Neural cell (in vitro differentiated cells): ENCODE results near the gene NXNL1. TPM values are rescaled to one million over a fixed set of nuclear protein-coding genes. Genes with fewer than 3 reads are reported as not detected.

Experiments used
- H2AFZ ChIP-seq: fragments of 200-600, 300-800 bp; sonication (generic), shearing (Covaris generic); 2 replicates; pipeline ENCODE4 v1.6.0; 2014; ENCODE audit warnings: low read depth, mild to moderate bottlenecking, antibody characterized with exemption, low read length, moderate library complexity
- H3F3A ChIP-seq: fragments of 200-600 bp; shearing (Covaris generic); 2 replicates; pipeline ENCODE4 v1.6.1; 2016; ENCODE audit warnings: mild to moderate bottlenecking, moderate library complexity, mixed read lengths, antibody characterized with exemption, low read length; ENCODE audit not compliant: insufficient read depth, poor library complexity, severe bottlenecking
- H3K27ac ChIP-seq: fragments of 200-600, 300-800 bp; sonication (generic), shearing (Covaris generic); 2 replicates; pipeline ENCODE4 v1.5.1; 2014; ENCODE audit warnings: mild to moderate bottlenecking, low read length, moderate library complexity
- H3K27me3 ChIP-seq: fragments of 300-800, 200-600 bp; sonication (generic), shearing (Covaris generic); 2 replicates; pipeline ENCODE4 v1.6.0; 2014; ENCODE audit warnings: mild to moderate bottlenecking, low read depth, low read length, moderate library complexity; ENCODE audit not compliant: insufficient read depth
- H3K36me3 ChIP-seq: fragments of 300-800, 200-600 bp; sonication (generic), shearing (Covaris generic); 2 replicates; pipeline ENCODE4 v1.5.1; 2014; ENCODE audit warnings: mild to moderate bottlenecking, antibody characterized with exemption, low read length, moderate library complexity; ENCODE audit not compliant: insufficient read depth
- H3K4me2 ChIP-seq: fragments of 300-800, 200-600 bp; sonication (generic), shearing (Covaris generic); 2 replicates; pipeline ENCODE4 v1.6.0; 2014; ENCODE audit warnings: mild to moderate bottlenecking, low read length
- H3K4me3 ChIP-seq: fragments of 300-800, 200-600 bp; sonication (generic), shearing (Covaris generic); 2 replicates; pipeline ENCODE4 v1.5.1; 2014; ENCODE audit warnings: mild to moderate bottlenecking, low read length, moderate library complexity
- H3K79me2 ChIP-seq: fragments of 200-600 bp; shearing (Covaris generic); replicated peaks from 2 replicates; pipeline ENCODE4 v1.6.0; 2014; ENCODE audit warnings: mild to moderate bottlenecking, low read length, moderate library complexity; ENCODE audit not compliant: insufficient read depth
- H3K9ac ChIP-seq: fragments of 300-800, 200-600 bp; sonication (generic), shearing (Covaris generic); 2 replicates; pipeline ENCODE4 v1.6.1; 2016; ENCODE audit warnings: mild to moderate bottlenecking, low read length, mixed read lengths
- H3K9me2 ChIP-seq: fragments of 200-600 bp; shearing (Covaris generic); 2 replicates; pipeline ENCODE4 v1.6.1; 2016; ENCODE audit warnings: mild to moderate bottlenecking, low read length, mixed read lengths; ENCODE audit not compliant: insufficient read depth
- H3K9me3 ChIP-seq: fragments of 200-600, 300-800 bp; sonication (generic), shearing (Covaris generic); 2 replicates; pipeline ENCODE4 v1.6.1; 2016; ENCODE audit warnings: mild to moderate bottlenecking, mixed run types, low read length, moderate library complexity, mixed read lengths
- H4K20me1 ChIP-seq: fragments of 200-600 bp; shearing (Covaris generic); 2 replicates; pipeline ENCODE4 v1.6.1; 2016; ENCODE audit warnings: mild to moderate bottlenecking, mixed run types; ENCODE audit not compliant: insufficient read depth
- CTCF ChIP-seq: fragments of 450-650 bp; IDR thresholded peaks from 2 replicates; pipeline ENCODE4 v1.5.1; 2014; ENCODE audit warnings: antibody characterized with exemption, mild to moderate bottlenecking, moderate library complexity; ENCODE audit not compliant: poor library complexity, severe bottlenecking
- EP300 ChIP-seq: fragments of 450-650 bp; conservative IDR thresholded peaks from 2 replicates; pipeline ENCODE4 v1.6.1; 2014; ENCODE audit warnings: antibody characterized with exemption, mild to moderate bottlenecking, moderate library complexity; ENCODE audit not compliant: poor library complexity, severe bottlenecking
- EZH2 ChIP-seq: fragments of 200-600, 300-800 bp; shearing (Covaris generic), sonication (generic); IDR thresholded peaks from 2 replicates; pipeline ENCODE4 v1.6.1; 2014; ENCODE audit warnings: antibody characterized with exemption, low read length, borderline replicate concordance, mild to moderate bottlenecking; ENCODE audit not compliant: insufficient read depth, poor library complexity, severe bottlenecking
- MXI1 ChIP-seq: fragments of 450-650 bp; conservative IDR thresholded peaks from 2 replicates; pipeline ENCODE4 v1.6.1; 2014; ENCODE audit warnings: antibody characterized with exemption, mild to moderate bottlenecking; ENCODE audit not compliant: poor library complexity, severe bottlenecking
- POLR2AphosphoS5 ChIP-seq: IDR thresholded peaks from 2 replicates; pipeline ENCODE4 v1.6.1; 2012
- RAD21 ChIP-seq: fragments of 450-650 bp; conservative IDR thresholded peaks from 2 replicates; pipeline ENCODE4 v1.6.1; 2014; ENCODE audit warnings: antibody characterized with exemption, mild to moderate bottlenecking, moderate library complexity
- SMC3 ChIP-seq: fragments of 450-650 bp; conservative IDR thresholded peaks from 2 replicates; pipeline ENCODE4 v1.6.1; 2014; ENCODE audit warnings: antibody characterized with exemption, mild to moderate bottlenecking, moderate library complexity; ENCODE audit not compliant: poor library complexity
- TAF1 ChIP-seq: IDR thresholded peaks from 2 replicates; pipeline ENCODE4 v1.6.1; 2012; ENCODE audit warnings: low read depth
- polyA plus RNA-seq: library from polyadenylated mRNA; depleted of rRNA; stranded (reverse); fragments of >200 nt; gene quantifications from 2 replicates; pipeline ENCODE4 v1.2.3, GENCODE V29; 2014
- TF ChIP-seq, protein P1 (sequence below): IDR thresholded peaks from 2 replicates; pipeline ENCODE4 v1.6.1; 2012; ENCODE audit warnings: borderline replicate concordance

NXNL1 gene
- polyA plus RNA-seq, 1 donor from 2014 or later, result not detected

DNA sequence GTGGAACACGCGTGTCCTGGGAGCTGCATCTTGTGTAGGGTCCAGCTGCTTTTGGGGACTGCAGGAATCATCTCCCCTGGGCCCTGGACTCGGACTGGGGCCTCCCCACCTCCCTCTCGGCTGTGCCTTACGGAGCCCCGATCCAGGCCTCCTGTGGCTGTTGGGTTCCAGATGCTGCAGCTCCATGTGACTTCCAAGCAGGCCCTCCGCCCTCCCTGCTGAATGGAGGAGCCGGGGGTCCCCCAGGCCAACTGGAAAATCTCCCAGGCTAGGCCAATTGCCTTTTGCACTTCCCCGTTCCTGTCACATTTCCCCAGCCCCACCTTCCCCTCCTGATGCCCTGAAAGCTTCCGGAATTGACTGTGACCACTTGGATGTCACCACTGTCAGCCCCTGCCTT, 44.5 kb upstream of the NXNL1 start:
- Histone ChIP-seq H3K79me2 (peaks cover 6% of the 10 kb centered on the region), H3K4me2 (no peak overlapping the region), H2AFZ (no peak overlapping the region), H3K27ac (no peak overlapping the region), H4K20me1 (no peaks in the 10 kb centered on the region), H3K9me2 (no peaks in the 10 kb centered on the region), H3K27me3 (no peaks in the 10 kb centered on the region), H3K36me3 (no peaks in the 10 kb centered on the region), H3K9ac (no peak overlapping the region), H3F3A (no peaks in the 10 kb centered on the region), H3K9me3 (no peaks in the 10 kb centered on the region), H3K4me3 (no peak overlapping the region)
- TF ChIP-seq MXI1 (no peak), TAF1 (no peak), POLR2AphosphoS5 (no peak), RAD21 (no peak), EP300 (no peak), SMC3 (no peak), CTCF (no peak), EZH2 (no peak)
- TF ChIP-seq, protein P1, sequence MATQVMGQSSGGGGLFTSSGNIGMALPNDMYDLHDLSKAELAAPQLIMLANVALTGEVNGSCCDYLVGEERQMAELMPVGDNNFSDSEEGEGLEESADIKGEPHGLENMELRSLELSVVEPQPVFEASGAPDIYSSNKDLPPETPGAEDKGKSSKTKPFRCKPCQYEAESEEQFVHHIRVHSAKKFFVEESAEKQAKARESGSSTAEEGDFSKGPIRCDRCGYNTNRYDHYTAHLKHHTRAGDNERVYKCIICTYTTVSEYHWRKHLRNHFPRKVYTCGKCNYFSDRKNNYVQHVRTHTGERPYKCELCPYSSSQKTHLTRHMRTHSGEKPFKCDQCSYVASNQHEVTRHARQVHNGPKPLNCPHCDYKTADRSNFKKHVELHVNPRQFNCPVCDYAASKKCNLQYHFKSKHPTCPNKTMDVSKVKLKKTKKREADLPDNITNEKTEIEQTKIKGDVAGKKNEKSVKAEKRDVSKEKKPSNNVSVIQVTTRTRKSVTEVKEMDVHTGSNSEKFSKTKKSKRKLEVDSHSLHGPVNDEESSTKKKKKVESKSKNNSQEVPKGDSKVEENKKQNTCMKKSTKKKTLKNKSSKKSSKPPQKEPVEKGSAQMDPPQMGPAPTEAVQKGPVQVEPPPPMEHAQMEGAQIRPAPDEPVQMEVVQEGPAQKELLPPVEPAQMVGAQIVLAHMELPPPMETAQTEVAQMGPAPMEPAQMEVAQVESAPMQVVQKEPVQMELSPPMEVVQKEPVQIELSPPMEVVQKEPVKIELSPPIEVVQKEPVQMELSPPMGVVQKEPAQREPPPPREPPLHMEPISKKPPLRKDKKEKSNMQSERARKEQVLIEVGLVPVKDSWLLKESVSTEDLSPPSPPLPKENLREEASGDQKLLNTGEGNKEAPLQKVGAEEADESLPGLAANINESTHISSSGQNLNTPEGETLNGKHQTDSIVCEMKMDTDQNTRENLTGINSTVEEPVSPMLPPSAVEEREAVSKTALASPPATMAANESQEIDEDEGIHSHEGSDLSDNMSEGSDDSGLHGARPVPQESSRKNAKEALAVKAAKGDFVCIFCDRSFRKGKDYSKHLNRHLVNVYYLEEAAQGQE, result no peak

- no peak overlapping the region for H3K27ac ChIP-seq
- no peaks in the 10 kb centered on the region for H3K36me3 ChIP-seq
Observed at GRCh38 chr19:17504456-17504855, 43.7 kb upstream of the NXNL1 start.

More at GRCh38 chr19:17504456-17504855, 43.7 kb upstream of the NXNL1 start:
- Histone ChIP-seq H3K4me3 (no peak overlapping the region), H4K20me1 (no peaks in the 10 kb centered on the region), H2AFZ (no peak overlapping the region), H3K9ac (no peak overlapping the region), H3K79me2 (no peaks in the 10 kb centered on the region), H3K27me3 (no peaks in the 10 kb centered on the region), H3K4me2 (no peak overlapping the region), H3K9me3 (no peaks in the 10 kb centered on the region), H3F3A (no peaks in the 10 kb centered on the region), H3K9me2 (no peaks in the 10 kb centered on the region)
- TF ChIP-seq, protein P1, result no peak
- no peak for TF ChIP-seq POLR2AphosphoS5
- TF ChIP-seq CTCF, result no peak
- no peak for TF ChIP-seq TAF1
- no peak for TF ChIP-seq EZH2
- no peak for TF ChIP-seq MXI1
- no peak for TF ChIP-seq SMC3
- no peak for TF ChIP-seq EP300
- no peak for TF ChIP-seq RAD21
